Fibroblast of peridontal ligament (primary cell): Measurements from ENCODE around the gene CEP55.

ENCODE experiments used
- DNase-seq: peaks from one replicate; pipeline ENCODE4 v3.0.0-alpha.2; 2010; ENCODE audit errors: extremely low read depth

The CEP55 gene

GRCh38 chr10:93469454-93469853, 27.0 kb upstream of the CEP55 start:
- DNase-seq = no peak

- peak; percentile 98 for DNase-seq
These were observed 25.2 kb upstream of the CEP55 start for GRCh38 chr10:93471110-93471651.

- no peak for DNase-seq
These were observed 23.3 kb upstream of the CEP55 start for GRCh38 chr10:93473161-93473560.

- no peak for DNase-seq
These were observed 22.5 kb upstream of the CEP55 start for GRCh38 chr10:93473804-93474472.

GRCh38 chr10:93475227-93475626, 21.2 kb upstream of the CEP55 start:
- DNase-seq = no peak

GRCh38 chr10:93475871-93476270, 20.5 kb upstream of the CEP55 start:
- no peak for DNase-seq

GRCh38 chr10:93476756-93477155, 19.7 kb upstream of the CEP55 start:
- no peak for DNase-seq

GRCh38 chr10:93478873-93479272, 17.5 kb upstream of the CEP55 start:
- no peak for DNase-seq

GRCh38 chr10:93481637-93482144, 14.7 kb upstream of the CEP55 start:
- DNase-seq = peak; percentile 49

- peak; percentile 96 for DNase-seq
These were observed 14.1 kb upstream of the CEP55 start, which contains the start of gene MYOF for GRCh38 chr10:93482145-93482834. MYOF (minus strand) TSS chr10:93482334; CDS start chr10:93482194, 140 bp downstream.

GRCh38 chr10:93485690-93486089, 10.7 kb upstream of the CEP55 start:
- no peak for DNase-seq

GRCh38 chr10:93488956-93489528, 7.4 kb upstream of the CEP55 start:
- DNase-seq = no peak

- no peak for DNase-seq
These were observed 4.8 kb upstream of the CEP55 start for GRCh38 chr10:93491602-93492121.

- DNase-seq = no peak
These were observed 3.2 kb upstream of the CEP55 start for GRCh38 chr10:93493162-93493561.

- no peak for DNase-seq
These were observed 1.9 kb upstream of the CEP55 start for GRCh38 chr10:93494494-93494893.

- no peak for DNase-seq
These were observed 624 bp upstream of the CEP55 start for GRCh38 chr10:93495654-93496321.

GRCh38 chr10:93498166-93498565, 1.8 kb downstream of the CEP55 start:
- DNase-seq = no peak

- DNase-seq = no peak
These were observed 5.2 kb downstream of the CEP55 start for GRCh38 chr10:93501650-93502049.

- DNase-seq = no peak
These were observed 6.7 kb downstream of the CEP55 start for GRCh38 chr10:93503075-93503474.

GRCh38 chr10:93505075-93505474, 8.7 kb downstream of the CEP55 start:
- DNase-seq = peak; percentile 34

- DNase-seq = no peak
These were observed 13.4 kb downstream of the CEP55 start for GRCh38 chr10:93509816-93510215.

- peak; percentile 50 for DNase-seq
These were observed 16.2 kb downstream of the CEP55 start for GRCh38 chr10:93512565-93512964.
